ENCODE data around the gene LYPD3. TPM values are rescaled to one million over a fixed set of nuclear protein-coding genes. Genes with fewer than 3 reads are reported as not detected.
"Not testable (repeated sequence)": the region's sequence is repeated elsewhere in the genome, so short reads cannot be mapped to it uniquely, and the experiment has no call there.

The LYPD3 gene
- 0.15 TPM for total RNA-seq
- long read RNA-seq, partial matches to known transcripts: 0 of 1 reads
- long read RNA-seq, other reads (novel, unspliced or antisense): 0 of 1 reads

GRCh38 chr19:43465468-43466120, at the start of gene LYPD3:
Gene LYPD3 (minus strand): TSS chr19:43465608. CDS start chr19:43465571, 37 bp downstream.
- peak; percentile 38 for DNase-seq
- no peak for ATAC-seq
- intact Hi-C loops (cut with micrococcal nuclease): no loop called here

GRCh38 chr19:43512399-43512798, 47.0 kb upstream of the LYPD3 start:
- intact Hi-C loops (cut with micrococcal nuclease); DNase-seq; ATAC-seq: not testable (repeated sequence)

GRCh38 chr19:43511324-43511723, 45.9 kb upstream of the LYPD3 start:
- no peak for DNase-seq
- ATAC-seq: no peak
- intact Hi-C loops (cut with micrococcal nuclease): no loop called here

- ATAC-seq (no peak), DNase-seq (no peak)
- intact Hi-C loops (cut with micrococcal nuclease): no loop called here
Measured at GRCh38 chr19:43510713-43511112, 45.3 kb upstream of the LYPD3 start.

- no peak for DNase-seq
- intact Hi-C loops (cut with micrococcal nuclease): no loop called here
Measured at GRCh38 chr19:43507880-43508279, 42.5 kb upstream of the LYPD3 start.

GRCh38 chr19:43506629-43507028, 41.2 kb upstream of the LYPD3 start:
- ATAC-seq (no peak), DNase-seq (no peak)
- intact Hi-C loops (cut with micrococcal nuclease): no loop called here

More at GRCh38 chr19:43507880-43508279, 42.5 kb upstream of the LYPD3 start:
- ATAC-seq: no peak

GRCh38 chr19:43505941-43506340, 40.5 kb upstream of the LYPD3 start:
- intact Hi-C loops (cut with micrococcal nuclease): no loop called here
- DNase-seq (no peak), ATAC-seq (no peak)

GRCh38 chr19:43505186-43505456, 39.7 kb upstream of the LYPD3 start:
- intact Hi-C loops (cut with micrococcal nuclease): no loop called here
- ATAC-seq (no peak), DNase-seq (no peak)

- intact Hi-C loops (cut with micrococcal nuclease): no loop called here
- DNase-seq (peak; percentile 58), ATAC-seq (peak; percentile 44)
Measured at GRCh38 chr19:43504426-43505185, 39.2 kb upstream of the LYPD3 start, which contains the start of gene PHLDB3. Gene PHLDB3 (minus strand): TSS chr19:43504746. CDS start chr19:43504118, 628 bp downstream.

GRCh38 chr19:43503501-43504425, 38.4 kb upstream of the LYPD3 start:
- peak; percentile 99 for DNase-seq
- intact Hi-C loops (cut with micrococcal nuclease): no loop called here
- peak; percentile 98 for ATAC-seq

GRCh38 chr19:43502419-43502976, 37.1 kb upstream of the LYPD3 start:
- no peak for ATAC-seq
- DNase-seq: no peak
- intact Hi-C loops (cut with micrococcal nuclease): no loop called here

- ATAC-seq: no peak
- no peak for DNase-seq
- intact Hi-C loops (cut with micrococcal nuclease): no loop called here
Measured at GRCh38 chr19:43501661-43502418, 36.4 kb upstream of the LYPD3 start.

- DNase-seq: no peak
- no peak for ATAC-seq
- intact Hi-C loops (cut with micrococcal nuclease): no loop called here
Measured at GRCh38 chr19:43499042-43499441, 33.6 kb upstream of the LYPD3 start.

- DNase-seq (no peak), ATAC-seq (peak; percentile 83)
- intact Hi-C loops (cut with micrococcal nuclease): no loop called here
Measured at GRCh38 chr19:43498233-43498842, 32.9 kb upstream of the LYPD3 start.

- ATAC-seq (no peak), DNase-seq (no peak)
- intact Hi-C loops (cut with micrococcal nuclease): no loop called here
Measured at GRCh38 chr19:43496960-43497359, 31.6 kb upstream of the LYPD3 start.

- intact Hi-C loops (cut with micrococcal nuclease): no loop called here
- ATAC-seq (no peak), DNase-seq (no peak)
Measured at GRCh38 chr19:43495082-43495481, 29.7 kb upstream of the LYPD3 start.

GRCh38 chr19:43490759-43491158, 25.4 kb upstream of the LYPD3 start:
- ATAC-seq: no peak
- intact Hi-C loops (cut with micrococcal nuclease): no loop called here

GRCh38 chr19:43489979-43490599, 24.7 kb upstream of the LYPD3 start:
- intact Hi-C loops (cut with micrococcal nuclease): no loop called here
- no peak for ATAC-seq

More at GRCh38 chr19:43490759-43491158, 25.4 kb upstream of the LYPD3 start:
- no peak for DNase-seq

More at GRCh38 chr19:43489979-43490599, 24.7 kb upstream of the LYPD3 start:
- DNase-seq: no peak
